WERI-Rb-1 (cell line): ENCODE measurements around the gene MAD1L1.

Experiments used
- DNase-seq: peaks from one replicate; pipeline ENCODE4 v3.0.0-alpha.2; 2020
- H3K27ac ChIP-seq: fragments of 250-450 bp; sonication (Bioruptor Pico); 2 replicates; pipeline ENCODE4 v1.5.1; 2020; ENCODE audit warnings: mild to moderate bottlenecking, moderate library complexity
- H3K27me3 ChIP-seq: fragments of 250-450 bp; sonication (Bioruptor Pico); 2 replicates; pipeline ENCODE4 v1.5.1; 2021; ENCODE audit warnings: mild to moderate bottlenecking, low read depth, moderate library complexity; ENCODE audit not compliant: insufficient read depth, severe bottlenecking
- H3K36me3 ChIP-seq: fragments of 250-450 bp; sonication (Bioruptor Pico); 2 replicates; pipeline ENCODE4 v1.5.1; 2020; ENCODE audit warnings: mild to moderate bottlenecking, moderate library complexity
- H3K4me3 ChIP-seq: 2 replicates; pipeline ENCODE4 v1.5.1; 2011; ENCODE audit warnings: low read depth, mild to moderate bottlenecking, control low read depth, low read length
- H3K9me3 ChIP-seq: fragments of 250-450 bp; sonication (Bioruptor Pico); 2 replicates; pipeline ENCODE4 v1.5.1; 2021; ENCODE audit warnings: mild to moderate bottlenecking, moderate library complexity; ENCODE audit not compliant: severe bottlenecking
- TF ChIP-seq, protein P1 (sequence below): IDR thresholded peaks from 2 replicates; pipeline ENCODE4 v1.5.1; 2011; ENCODE audit warnings: low read depth, mild to moderate bottlenecking, control low read depth, inconsistent platforms, low read length

The MAD1L1 gene

DNA sequence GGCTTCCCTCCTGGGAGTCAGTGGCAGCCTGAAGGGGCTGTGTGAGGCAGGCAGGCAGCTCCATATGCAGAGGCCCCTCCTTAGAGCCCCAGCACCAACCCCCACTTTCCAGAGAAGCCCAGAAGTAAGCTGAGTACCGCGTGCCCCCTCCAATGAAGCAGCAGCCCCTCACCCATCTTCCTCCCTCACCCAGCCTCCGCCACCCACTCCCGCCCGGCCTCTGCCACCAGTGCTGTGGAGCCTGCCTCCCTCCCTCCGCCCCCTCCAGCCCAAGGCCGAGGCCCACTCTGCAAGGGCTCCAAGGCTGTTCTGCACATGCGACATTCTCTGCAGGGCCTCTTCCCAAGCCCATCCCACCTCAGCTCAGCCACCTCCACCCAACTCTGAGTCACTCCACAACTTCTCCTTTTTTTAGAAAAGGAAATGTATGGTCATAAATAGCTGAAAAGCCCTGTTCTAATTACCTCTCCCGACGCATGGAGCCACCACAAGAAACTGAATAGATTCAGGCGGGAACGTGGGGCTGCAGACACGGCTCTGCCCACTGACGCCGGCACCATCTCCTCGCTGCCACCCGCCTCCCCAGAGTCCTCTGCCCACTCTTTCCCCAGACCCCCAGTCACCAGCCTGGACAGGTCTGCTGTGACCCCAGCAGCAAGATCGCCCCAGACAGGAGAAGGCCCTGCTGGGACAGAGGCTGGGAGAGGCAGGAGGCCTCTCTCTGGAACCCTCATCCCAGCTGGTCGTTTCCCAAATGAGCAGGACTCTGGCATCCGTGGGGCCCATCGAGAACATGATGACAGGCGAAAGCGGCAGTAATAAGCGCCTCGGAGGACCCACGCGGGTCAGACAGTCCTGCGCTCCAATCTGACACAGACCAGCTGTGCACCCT is 213.9 kb downstream of the MAD1L1 start:
- DNase-seq: no peak
- no peak overlapping the region for H3K4me3 ChIP-seq
- no peaks in the 10 kb centered on the region for H3K36me3 ChIP-seq
- H3K27ac ChIP-seq: no peak overlapping the region
- H3K27me3 ChIP-seq: no peaks in the 10 kb centered on the region
- H3K9me3 ChIP-seq: no peaks in the 10 kb centered on the region
- TF ChIP-seq, protein P1, sequence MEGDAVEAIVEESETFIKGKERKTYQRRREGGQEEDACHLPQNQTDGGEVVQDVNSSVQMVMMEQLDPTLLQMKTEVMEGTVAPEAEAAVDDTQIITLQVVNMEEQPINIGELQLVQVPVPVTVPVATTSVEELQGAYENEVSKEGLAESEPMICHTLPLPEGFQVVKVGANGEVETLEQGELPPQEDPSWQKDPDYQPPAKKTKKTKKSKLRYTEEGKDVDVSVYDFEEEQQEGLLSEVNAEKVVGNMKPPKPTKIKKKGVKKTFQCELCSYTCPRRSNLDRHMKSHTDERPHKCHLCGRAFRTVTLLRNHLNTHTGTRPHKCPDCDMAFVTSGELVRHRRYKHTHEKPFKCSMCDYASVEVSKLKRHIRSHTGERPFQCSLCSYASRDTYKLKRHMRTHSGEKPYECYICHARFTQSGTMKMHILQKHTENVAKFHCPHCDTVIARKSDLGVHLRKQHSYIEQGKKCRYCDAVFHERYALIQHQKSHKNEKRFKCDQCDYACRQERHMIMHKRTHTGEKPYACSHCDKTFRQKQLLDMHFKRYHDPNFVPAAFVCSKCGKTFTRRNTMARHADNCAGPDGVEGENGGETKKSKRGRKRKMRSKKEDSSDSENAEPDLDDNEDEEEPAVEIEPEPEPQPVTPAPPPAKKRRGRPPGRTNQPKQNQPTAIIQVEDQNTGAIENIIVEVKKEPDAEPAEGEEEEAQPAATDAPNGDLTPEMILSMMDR: no peak

DNA sequence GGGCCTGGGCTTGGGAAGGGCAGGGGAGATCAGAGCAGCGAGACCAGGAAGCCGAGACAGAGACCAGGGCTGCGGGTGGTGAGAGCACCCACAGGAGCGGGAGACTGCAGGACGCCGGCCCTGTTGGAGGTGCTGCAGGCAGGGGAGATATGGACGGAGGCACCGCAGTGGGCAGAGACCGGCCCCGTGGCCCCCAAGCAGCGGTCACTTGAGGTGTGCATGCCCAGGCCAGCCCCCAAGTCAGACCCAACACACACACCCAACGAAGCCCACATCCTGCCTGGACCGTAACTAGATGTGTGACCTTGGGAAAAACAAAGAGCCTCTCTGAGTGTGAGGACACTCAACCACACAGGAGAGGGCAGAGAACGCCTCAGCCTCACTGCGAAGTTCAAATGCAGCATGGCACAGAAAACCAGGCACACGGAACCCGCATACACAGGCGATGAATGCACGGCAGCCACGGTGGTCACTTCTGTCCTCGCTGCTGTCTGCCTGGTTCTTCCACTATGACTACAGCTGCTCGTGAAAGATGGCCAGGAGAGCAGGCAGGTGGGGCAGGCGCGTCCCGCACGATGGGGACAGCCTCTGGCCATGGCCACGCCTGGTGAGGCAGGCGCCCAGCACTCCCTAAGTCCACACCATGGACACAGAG is 214.7 kb downstream of the MAD1L1 start:
- no peak for DNase-seq
- TF ChIP-seq, protein P1: no peak
- no peaks in the 10 kb centered on the region for H3K27me3 ChIP-seq
- no peaks in the 10 kb centered on the region for H3K36me3 ChIP-seq
- no peak overlapping the region for H3K4me3 ChIP-seq
- no peaks in the 10 kb centered on the region for H3K9me3 ChIP-seq
- H3K27ac ChIP-seq: no peak overlapping the region

DNA sequence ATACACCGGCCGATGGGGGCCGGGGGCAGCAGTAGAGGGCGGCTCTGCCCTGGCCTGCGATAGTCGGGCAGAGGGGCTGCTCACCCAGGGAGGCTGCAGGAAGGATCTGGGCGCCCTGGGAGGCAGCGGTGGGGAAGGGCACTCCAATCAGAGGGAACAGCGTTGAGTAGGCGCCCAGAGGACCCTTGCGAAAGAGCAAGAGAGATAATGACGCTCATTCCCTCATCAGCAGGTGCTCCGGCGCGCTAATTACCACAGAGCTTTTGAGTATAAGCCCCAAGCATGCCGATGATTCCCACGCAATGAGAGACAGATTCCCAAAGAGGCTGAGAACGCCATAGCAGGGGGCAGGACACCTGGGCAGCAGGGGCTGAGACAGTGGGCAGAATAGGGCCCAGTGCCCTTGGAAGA is 215.3 kb downstream of the MAD1L1 start:
- DNase-seq: no peak
- no peak overlapping the region for H3K27ac ChIP-seq

DNA sequence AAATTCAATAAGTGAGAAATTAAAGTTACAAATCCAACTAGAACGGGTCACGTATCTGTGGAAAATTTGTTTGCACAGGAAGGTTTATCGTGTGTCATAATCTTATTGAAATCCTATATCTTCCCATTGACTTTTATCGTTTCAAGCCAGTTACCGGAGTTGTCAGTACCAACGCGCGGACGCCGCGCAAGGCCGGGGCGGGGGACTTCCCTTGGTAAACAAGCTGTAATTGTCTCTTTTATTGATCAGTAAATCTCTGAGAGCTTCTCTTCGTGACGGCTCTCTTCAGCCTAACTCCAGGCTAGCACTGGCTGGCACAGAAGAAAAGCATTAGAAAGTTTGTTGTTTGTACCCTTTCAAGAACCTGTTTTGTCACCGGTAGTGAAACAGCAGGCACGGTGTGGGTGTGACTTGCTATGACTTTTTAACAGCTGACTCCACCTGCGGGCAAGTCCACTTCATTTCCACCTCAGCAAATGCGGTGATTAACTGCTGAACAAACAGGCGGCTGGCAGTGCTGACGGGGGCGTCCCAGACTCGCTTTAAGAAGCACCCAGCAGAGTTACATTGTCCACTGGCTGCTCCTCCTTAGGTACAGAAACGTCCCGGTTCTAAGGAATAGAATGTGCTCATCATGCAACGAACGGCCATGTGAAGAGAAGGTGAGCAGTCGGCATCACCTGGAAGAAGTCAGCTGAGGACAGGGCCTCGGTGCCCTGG is 215.8 kb downstream of the MAD1L1 start:
- Histone ChIP-seq H3K27me3 (no peaks in the 10 kb centered on the region), H3K4me3 (no peak overlapping the region), H3K9me3 (no peaks in the 10 kb centered on the region), H3K27ac (no peak overlapping the region), H3K36me3 (no peaks in the 10 kb centered on the region; the same call in 1 of the 2 replicates)
- TF ChIP-seq, protein P1: no peak
- DNase-seq: no peak

More for the DNA sequence above, 215.3 kb downstream of the MAD1L1 start:
- Histone ChIP-seq H3K9me3 (no peaks in the 10 kb centered on the region), H3K4me3 (no peak overlapping the region), H3K36me3 (no peaks in the 10 kb centered on the region), H3K27me3 (no peaks in the 10 kb centered on the region)
- TF ChIP-seq, protein P1: no peak

DNA sequence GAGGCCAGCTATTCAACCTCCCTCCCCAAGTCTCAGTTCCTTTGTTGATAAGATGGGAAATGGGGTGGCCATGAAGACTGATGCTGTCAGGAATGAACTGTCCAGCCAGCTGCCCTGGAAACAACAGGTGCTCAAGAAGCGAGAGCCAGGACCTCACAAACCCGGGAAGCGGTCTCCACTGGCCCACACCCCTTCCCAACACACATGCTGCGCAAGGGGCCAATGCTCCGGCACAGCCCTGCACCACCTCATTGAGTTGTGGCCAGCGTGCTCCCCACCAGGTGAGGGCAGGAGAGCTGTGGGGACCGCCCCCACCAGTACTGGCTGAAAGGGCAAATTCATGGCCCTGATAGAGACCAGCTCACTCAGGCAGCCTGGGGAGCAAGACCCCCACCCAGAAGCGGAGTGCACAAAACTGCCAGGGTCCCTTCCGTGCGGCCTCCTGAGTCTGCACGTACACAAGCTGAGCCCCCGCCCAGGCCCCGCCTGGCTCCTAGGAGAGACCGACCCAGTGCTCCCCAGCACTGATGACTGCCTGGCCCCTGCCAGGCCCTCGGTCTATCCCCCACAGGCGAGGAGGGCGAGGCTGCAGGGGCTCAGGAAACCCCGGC is 216.6 kb downstream of the MAD1L1 start:
- H3K4me3 ChIP-seq: no peak overlapping the region
- no peaks in the 10 kb centered on the region; the same call in 1 of the 2 replicates for H3K36me3 ChIP-seq
- no peak for DNase-seq
- TF ChIP-seq, protein P1: no peak
- no peaks in the 10 kb centered on the region for H3K9me3 ChIP-seq
- no peaks in the 10 kb centered on the region for H3K27me3 ChIP-seq
- H3K27ac ChIP-seq: no peak overlapping the region
